HEK293 (cell line): ENCODE measurements around the gene SLC25A11.

ENCODE experiments used
- GLIS2 ChIP-seq: fragments of 450-650 bp; formaldehyde crosslinking; IDR thresholded peaks from 2 replicates; pipeline ENCODE4 v1.5.1; 2016; ENCODE audit warnings: missing biosample characterization, missing genetic modification characterization
- KLF16 ChIP-seq: fragments of 450-650 bp; formaldehyde crosslinking; IDR thresholded peaks from 2 replicates; pipeline ENCODE4 v1.5.1; 2017; ENCODE audit warnings: missing biosample characterization, missing genetic modification characterization
- MYNN ChIP-seq: fragments of 450-650 bp; formaldehyde crosslinking; IDR thresholded peaks from 2 replicates; pipeline ENCODE4 v1.5.1; 2016; ENCODE audit warnings: missing biosample characterization, missing genetic modification characterization, borderline replicate concordance
- ZIC2 ChIP-seq: fragments of 450-650 bp; formaldehyde crosslinking; IDR thresholded peaks from 2 replicates; pipeline ENCODE4 v1.5.1; 2016; ENCODE audit warnings: missing biosample characterization, missing genetic modification characterization
- ZNF324 ChIP-seq: fragments of 450-650 bp; formaldehyde crosslinking; IDR thresholded peaks from 2 replicates; pipeline ENCODE4 v1.5.1; 2016; ENCODE audit warnings: missing biosample characterization, missing genetic modification characterization
- ZNF341 ChIP-seq: fragments of 450-650 bp; formaldehyde crosslinking; IDR thresholded peaks from 2 replicates; pipeline ENCODE4; 2016; ENCODE audit warnings: low read depth, missing biosample characterization, missing genetic modification characterization
- TF ChIP-seq, protein P1 (sequence below): fragments of 450-650 bp; formaldehyde crosslinking; IDR thresholded peaks from 2 replicates; pipeline ENCODE4 v1.5.1; 2016; ENCODE audit warnings: missing biosample characterization, missing genetic modification characterization
- TF ChIP-seq, protein P2 (sequence below): fragments of 450-650 bp; formaldehyde crosslinking; IDR thresholded peaks from 2 replicates; pipeline ENCODE4 v1.5.1; 2016; ENCODE audit warnings: missing biosample characterization, missing genetic modification characterization
- TF ChIP-seq, protein P3 (sequence below): fragments of 450-650 bp; formaldehyde crosslinking; IDR thresholded peaks from 2 replicates; pipeline ENCODE4 v1.5.1; 2016; ENCODE audit warnings: missing biosample characterization, missing genetic modification characterization
- TF ChIP-seq, protein P4 (sequence below): fragments of 450-650 bp; formaldehyde crosslinking; IDR thresholded peaks from 2 replicates; pipeline ENCODE4 v1.5.0; 2017; ENCODE audit warnings: missing biosample characterization, missing genetic modification characterization, borderline replicate concordance
- TF ChIP-seq, protein P5 (sequence below): fragments of 450-650 bp; formaldehyde crosslinking; IDR thresholded peaks from 2 replicates; pipeline ENCODE4 v1.5.1; 2016; ENCODE audit warnings: missing biosample characterization, missing genetic modification characterization, low read depth
- TF ChIP-seq, protein P6 (sequence below): fragments of 450-650 bp; formaldehyde crosslinking; IDR thresholded peaks from 2 replicates; pipeline ENCODE4 v1.5.1; 2016; ENCODE audit warnings: missing biosample characterization, missing genetic modification characterization, borderline replicate concordance
- TF ChIP-seq, protein P7 (sequence below): fragments of 450-650 bp; formaldehyde crosslinking; IDR thresholded peaks from 2 replicates; pipeline ENCODE4 v1.5.1; 2016; ENCODE audit warnings: missing biosample characterization, missing genetic modification characterization
- TF ChIP-seq, protein P8 (sequence below): fragments of 450-650 bp; IDR thresholded peaks from 2 replicates; pipeline ENCODE4 v1.5.1; 2018; ENCODE audit warnings: missing biosample characterization, mild to moderate bottlenecking, missing genetic modification characterization
- TF ChIP-seq, protein P9 (sequence below): fragments of 450-650 bp; formaldehyde crosslinking; IDR thresholded peaks from 2 replicates; pipeline ENCODE4 v1.5.1; 2016; ENCODE audit warnings: missing biosample characterization, missing genetic modification characterization

The SLC25A11 gene

DNA sequence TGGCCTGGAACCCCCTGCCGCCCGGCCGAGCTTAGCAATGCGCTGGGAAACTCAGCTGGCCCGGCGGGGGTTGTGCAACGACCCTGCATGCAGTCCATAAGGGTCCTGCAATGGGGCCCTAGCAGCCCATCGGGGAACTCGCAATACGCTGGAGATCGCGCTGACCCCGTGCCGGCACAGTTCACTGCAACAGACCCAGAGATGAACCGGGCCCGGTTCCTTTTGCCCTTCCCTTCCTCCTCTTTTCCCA lies 375 bp downstream of the SLC25A11 start (continued):
- TF ChIP-seq, protein P1, sequence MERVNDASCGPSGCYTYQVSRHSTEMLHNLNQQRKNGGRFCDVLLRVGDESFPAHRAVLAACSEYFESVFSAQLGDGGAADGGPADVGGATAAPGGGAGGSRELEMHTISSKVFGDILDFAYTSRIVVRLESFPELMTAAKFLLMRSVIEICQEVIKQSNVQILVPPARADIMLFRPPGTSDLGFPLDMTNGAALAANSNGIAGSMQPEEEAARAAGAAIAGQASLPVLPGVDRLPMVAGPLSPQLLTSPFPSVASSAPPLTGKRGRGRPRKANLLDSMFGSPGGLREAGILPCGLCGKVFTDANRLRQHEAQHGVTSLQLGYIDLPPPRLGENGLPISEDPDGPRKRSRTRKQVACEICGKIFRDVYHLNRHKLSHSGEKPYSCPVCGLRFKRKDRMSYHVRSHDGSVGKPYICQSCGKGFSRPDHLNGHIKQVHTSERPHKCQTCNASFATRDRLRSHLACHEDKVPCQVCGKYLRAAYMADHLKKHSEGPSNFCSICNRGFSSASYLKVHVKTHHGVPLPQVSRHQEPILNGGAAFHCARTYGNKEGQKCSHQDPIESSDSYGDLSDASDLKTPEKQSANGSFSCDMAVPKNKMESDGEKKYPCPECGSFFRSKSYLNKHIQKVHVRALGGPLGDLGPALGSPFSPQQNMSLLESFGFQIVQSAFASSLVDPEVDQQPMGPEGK (tag by site-specific recombination): no peak
- TF ChIP-seq, protein P2, sequence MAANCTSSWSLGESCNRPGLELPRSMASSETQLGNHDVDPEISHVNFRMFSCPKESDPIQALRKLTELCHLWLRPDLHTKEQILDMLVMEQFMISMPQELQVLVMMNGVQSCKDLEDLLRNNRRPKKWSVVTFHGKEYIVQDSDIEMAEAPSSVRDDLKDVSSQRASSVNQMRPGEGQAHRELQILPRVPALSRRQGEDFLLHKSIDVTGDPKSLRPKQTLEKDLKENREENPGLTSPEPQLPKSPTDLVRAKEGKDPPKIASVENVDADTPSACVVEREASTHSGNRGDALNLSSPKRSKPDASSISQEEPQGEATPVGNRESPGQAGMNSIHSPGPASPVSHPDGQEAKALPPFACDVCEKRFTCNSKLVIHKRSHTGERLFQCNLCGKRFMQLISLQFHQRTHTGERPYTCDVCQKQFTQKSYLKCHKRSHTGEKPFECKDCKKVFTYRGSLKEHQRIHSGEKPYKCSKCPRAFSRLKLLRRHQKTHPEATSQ: peak; percentile 70; the same call in 1 of the 2 replicates
- TF ChIP-seq, protein P3, sequence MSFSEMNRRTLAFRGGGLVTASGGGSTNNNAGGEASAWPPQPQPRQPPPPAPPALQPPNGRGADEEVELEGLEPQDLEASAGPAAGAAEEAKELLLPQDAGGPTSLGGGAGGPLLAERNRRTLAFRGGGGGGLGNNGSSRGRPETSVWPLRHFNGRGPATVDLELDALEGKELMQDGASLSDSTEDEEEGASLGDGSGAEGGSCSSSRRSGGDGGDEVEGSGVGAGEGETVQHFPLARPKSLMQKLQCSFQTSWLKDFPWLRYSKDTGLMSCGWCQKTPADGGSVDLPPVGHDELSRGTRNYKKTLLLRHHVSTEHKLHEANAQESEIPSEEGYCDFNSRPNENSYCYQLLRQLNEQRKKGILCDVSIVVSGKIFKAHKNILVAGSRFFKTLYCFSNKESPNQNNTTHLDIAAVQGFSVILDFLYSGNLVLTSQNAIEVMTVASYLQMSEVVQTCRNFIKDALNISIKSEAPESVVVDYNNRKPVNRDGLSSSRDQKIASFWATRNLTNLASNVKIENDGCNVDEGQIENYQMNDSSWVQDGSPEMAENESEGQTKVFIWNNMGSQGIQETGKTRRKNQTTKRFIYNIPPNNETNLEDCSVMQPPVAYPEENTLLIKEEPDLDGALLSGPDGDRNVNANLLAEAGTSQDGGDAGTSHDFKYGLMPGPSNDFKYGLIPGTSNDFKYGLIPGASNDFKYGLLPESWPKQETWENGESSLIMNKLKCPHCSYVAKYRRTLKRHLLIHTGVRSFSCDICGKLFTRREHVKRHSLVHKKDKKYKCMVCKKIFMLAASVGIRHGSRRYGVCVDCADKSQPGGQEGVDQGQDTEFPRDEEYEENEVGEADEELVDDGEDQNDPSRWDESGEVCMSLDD (tag by site-specific recombination): no peak
- peak; percentile 86 for TF ChIP-seq ZIC2
- TF ChIP-seq, protein P4, sequence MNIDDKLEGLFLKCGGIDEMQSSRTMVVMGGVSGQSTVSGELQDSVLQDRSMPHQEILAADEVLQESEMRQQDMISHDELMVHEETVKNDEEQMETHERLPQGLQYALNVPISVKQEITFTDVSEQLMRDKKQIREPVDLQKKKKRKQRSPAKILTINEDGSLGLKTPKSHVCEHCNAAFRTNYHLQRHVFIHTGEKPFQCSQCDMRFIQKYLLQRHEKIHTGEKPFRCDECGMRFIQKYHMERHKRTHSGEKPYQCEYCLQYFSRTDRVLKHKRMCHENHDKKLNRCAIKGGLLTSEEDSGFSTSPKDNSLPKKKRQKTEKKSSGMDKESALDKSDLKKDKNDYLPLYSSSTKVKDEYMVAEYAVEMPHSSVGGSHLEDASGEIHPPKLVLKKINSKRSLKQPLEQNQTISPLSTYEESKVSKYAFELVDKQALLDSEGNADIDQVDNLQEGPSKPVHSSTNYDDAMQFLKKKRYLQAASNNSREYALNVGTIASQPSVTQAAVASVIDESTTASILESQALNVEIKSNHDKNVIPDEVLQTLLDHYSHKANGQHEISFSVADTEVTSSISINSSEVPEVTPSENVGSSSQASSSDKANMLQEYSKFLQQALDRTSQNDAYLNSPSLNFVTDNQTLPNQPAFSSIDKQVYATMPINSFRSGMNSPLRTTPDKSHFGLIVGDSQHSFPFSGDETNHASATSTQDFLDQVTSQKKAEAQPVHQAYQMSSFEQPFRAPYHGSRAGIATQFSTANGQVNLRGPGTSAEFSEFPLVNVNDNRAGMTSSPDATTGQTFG (tag by site-specific recombination): no peak
- TF ChIP-seq MYNN (tag by site-specific recombination): no peak
- TF ChIP-seq, protein P5, sequence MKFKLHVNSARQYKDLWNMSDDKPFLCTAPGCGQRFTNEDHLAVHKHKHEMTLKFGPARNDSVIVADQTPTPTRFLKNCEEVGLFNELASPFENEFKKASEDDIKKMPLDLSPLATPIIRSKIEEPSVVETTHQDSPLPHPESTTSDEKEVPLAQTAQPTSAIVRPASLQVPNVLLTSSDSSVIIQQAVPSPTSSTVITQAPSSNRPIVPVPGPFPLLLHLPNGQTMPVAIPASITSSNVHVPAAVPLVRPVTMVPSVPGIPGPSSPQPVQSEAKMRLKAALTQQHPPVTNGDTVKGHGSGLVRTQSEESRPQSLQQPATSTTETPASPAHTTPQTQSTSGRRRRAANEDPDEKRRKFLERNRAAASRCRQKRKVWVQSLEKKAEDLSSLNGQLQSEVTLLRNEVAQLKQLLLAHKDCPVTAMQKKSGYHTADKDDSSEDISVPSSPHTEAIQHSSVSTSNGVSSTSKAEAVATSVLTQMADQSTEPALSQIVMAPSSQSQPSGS (tag by site-specific recombination): no peak
- TF ChIP-seq KLF16: no peak; the same call in 1 of the 2 replicates
- TF ChIP-seq ZNF341: no peak
- TF ChIP-seq GLIS2 (tag by site-specific recombination): no peak; the same call in 1 of the 2 replicates
- TF ChIP-seq, protein P6, sequence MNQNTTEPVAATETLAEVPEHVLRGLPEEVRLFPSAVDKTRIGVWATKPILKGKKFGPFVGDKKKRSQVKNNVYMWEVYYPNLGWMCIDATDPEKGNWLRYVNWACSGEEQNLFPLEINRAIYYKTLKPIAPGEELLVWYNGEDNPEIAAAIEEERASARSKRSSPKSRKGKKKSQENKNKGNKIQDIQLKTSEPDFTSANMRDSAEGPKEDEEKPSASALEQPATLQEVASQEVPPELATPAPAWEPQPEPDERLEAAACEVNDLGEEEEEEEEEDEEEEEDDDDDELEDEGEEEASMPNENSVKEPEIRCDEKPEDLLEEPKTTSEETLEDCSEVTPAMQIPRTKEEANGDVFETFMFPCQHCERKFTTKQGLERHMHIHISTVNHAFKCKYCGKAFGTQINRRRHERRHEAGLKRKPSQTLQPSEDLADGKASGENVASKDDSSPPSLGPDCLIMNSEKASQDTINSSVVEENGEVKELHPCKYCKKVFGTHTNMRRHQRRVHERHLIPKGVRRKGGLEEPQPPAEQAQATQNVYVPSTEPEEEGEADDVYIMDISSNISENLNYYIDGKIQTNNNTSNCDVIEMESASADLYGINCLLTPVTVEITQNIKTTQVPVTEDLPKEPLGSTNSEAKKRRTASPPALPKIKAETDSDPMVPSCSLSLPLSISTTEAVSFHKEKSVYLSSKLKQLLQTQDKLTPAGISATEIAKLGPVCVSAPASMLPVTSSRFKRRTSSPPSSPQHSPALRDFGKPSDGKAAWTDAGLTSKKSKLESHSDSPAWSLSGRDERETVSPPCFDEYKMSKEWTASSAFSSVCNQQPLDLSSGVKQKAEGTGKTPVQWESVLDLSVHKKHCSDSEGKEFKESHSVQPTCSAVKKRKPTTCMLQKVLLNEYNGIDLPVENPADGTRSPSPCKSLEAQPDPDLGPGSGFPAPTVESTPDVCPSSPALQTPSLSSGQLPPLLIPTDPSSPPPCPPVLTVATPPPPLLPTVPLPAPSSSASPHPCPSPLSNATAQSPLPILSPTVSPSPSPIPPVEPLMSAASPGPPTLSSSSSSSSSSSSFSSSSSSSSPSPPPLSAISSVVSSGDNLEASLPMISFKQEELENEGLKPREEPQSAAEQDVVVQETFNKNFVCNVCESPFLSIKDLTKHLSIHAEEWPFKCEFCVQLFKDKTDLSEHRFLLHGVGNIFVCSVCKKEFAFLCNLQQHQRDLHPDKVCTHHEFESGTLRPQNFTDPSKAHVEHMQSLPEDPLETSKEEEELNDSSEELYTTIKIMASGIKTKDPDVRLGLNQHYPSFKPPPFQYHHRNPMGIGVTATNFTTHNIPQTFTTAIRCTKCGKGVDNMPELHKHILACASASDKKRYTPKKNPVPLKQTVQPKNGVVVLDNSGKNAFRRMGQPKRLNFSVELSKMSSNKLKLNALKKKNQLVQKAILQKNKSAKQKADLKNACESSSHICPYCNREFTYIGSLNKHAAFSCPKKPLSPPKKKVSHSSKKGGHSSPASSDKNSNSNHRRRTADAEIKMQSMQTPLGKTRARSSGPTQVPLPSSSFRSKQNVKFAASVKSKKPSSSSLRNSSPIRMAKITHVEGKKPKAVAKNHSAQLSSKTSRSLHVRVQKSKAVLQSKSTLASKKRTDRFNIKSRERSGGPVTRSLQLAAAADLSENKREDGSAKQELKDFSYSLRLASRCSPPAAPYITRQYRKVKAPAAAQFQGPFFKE (tag by site-specific recombination): no peak
- TF ChIP-seq, protein P7, sequence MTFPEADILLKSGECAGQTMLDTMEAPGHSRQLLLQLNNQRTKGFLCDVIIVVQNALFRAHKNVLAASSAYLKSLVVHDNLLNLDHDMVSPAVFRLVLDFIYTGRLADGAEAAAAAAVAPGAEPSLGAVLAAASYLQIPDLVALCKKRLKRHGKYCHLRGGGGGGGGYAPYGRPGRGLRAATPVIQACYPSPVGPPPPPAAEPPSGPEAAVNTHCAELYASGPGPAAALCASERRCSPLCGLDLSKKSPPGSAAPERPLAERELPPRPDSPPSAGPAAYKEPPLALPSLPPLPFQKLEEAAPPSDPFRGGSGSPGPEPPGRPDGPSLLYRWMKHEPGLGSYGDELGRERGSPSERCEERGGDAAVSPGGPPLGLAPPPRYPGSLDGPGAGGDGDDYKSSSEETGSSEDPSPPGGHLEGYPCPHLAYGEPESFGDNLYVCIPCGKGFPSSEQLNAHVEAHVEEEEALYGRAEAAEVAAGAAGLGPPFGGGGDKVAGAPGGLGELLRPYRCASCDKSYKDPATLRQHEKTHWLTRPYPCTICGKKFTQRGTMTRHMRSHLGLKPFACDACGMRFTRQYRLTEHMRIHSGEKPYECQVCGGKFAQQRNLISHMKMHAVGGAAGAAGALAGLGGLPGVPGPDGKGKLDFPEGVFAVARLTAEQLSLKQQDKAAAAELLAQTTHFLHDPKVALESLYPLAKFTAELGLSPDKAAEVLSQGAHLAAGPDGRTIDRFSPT (tag by site-specific recombination): no peak
- TF ChIP-seq, protein P8, sequence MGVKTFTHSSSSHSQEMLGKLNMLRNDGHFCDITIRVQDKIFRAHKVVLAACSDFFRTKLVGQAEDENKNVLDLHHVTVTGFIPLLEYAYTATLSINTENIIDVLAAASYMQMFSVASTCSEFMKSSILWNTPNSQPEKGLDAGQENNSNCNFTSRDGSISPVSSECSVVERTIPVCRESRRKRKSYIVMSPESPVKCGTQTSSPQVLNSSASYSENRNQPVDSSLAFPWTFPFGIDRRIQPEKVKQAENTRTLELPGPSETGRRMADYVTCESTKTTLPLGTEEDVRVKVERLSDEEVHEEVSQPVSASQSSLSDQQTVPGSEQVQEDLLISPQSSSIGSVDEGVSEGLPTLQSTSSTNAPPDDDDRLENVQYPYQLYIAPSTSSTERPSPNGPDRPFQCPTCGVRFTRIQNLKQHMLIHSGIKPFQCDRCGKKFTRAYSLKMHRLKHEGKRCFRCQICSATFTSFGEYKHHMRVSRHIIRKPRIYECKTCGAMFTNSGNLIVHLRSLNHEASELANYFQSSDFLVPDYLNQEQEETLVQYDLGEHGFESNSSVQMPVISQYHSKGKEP: no peak
- TF ChIP-seq, protein P9, sequence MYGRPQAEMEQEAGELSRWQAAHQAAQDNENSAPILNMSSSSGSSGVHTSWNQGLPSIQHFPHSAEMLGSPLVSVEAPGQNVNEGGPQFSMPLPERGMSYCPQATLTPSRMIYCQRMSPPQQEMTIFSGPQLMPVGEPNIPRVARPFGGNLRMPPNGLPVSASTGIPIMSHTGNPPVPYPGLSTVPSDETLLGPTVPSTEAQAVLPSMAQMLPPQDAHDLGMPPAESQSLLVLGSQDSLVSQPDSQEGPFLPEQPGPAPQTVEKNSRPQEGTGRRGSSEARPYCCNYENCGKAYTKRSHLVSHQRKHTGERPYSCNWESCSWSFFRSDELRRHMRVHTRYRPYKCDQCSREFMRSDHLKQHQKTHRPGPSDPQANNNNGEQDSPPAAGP: no peak
- TF ChIP-seq ZNF324 (tag by site-specific recombination): peak; percentile 69; the same call in 1 of the 2 replicates
